GM12872 (cell line): Measurements from ENCODE around the gene RANGAP1.

Experiments used
- CTCF ChIP-seq: IDR thresholded peaks from 3 replicates; pipeline ENCODE4 v1.5.1; 2011; ENCODE audit warnings: low read depth, mild to moderate bottlenecking, low read length, moderate library complexity; ENCODE audit not compliant: insufficient read depth

The RANGAP1 gene

GRCh38 chr22:41308054-41308453, 22.1 kb upstream of the RANGAP1 start:
- no peak for TF ChIP-seq CTCF

- TF ChIP-seq CTCF: no peak
Measured at GRCh38 chr22:41305646-41306045, 19.7 kb upstream of the RANGAP1 start.

- TF ChIP-seq CTCF: no peak
Measured at GRCh38 chr22:41302811-41303210, 16.8 kb upstream of the RANGAP1 start.

- no peak for TF ChIP-seq CTCF
Measured at GRCh38 chr22:41302021-41302767, 16.2 kb upstream of the RANGAP1 start.

- peak; percentile 64 for TF ChIP-seq CTCF
Measured at GRCh38 chr22:41301085-41302020, 15.4 kb upstream of the RANGAP1 start, which contains the start of gene ZC3H7B. Gene ZC3H7B (plus strand): TSS chr22:41301525. CDS start chr22:41320661, 19,136 bp downstream.

GRCh38 chr22:41300661-41301060, 14.7 kb upstream of the RANGAP1 start:
- TF ChIP-seq CTCF: no peak
